ENCODE results near the gene ASPRV1. TPM values are rescaled to one million over a fixed set of nuclear protein-coding genes. Genes with fewer than 3 reads are reported as not detected.

The ASPRV1 gene
- total RNA-seq, 1 donor from 2014 or later: 0.63 TPM

Other genes with a start within 250 kb of the ASPRV1 start
- gene ANXA4, start 219.5 kb downstream of the ASPRV1 start, total RNA-seq: 30.6 TPM
- gene GMCL1, start 132.0 kb downstream of the ASPRV1 start, total RNA-seq: 5.3 TPM
- gene SNRNP27, start 67.7 kb downstream of the ASPRV1 start, total RNA-seq: 56.0 TPM
- 3.5 TPM for gene MXD1, start 46.5 kb downstream of the ASPRV1 start, total RNA-seq
- 205 TPM for gene PCBP1, start 125.8 kb upstream of the ASPRV1 start, total RNA-seq
- gene C2orf42, start 229.4 kb upstream of the ASPRV1 start, total RNA-seq: 14.6 TPM